ENCODE data around the gene ADAMTS8. TPM values are rescaled to one million over a fixed set of nuclear protein-coding genes. Genes with fewer than 3 reads are reported as not detected.

The ADAMTS8 gene
- total RNA-seq, 2 donors from 2014 or later = not detected

- H3K27me3 Mint-ChIP-seq = no peaks in the 10 kb centered on the region
- H3K27ac Mint-ChIP-seq = no peak overlapping the region
- no peaks in the 10 kb centered on the region for H3K9me3 Mint-ChIP-seq
- ATAC-seq (no peak), DNase-seq (ENCODE audit: low spot score) (no peak)
- H3K36me3 Mint-ChIP-seq = no peaks in the 10 kb centered on the region
- H3K4me3 Mint-ChIP-seq = no peak overlapping the region
- no peaks in the 10 kb centered on the region for H3K4me1 Mint-ChIP-seq (ENCODE audit: low read depth in 2 of 2)
Observed at GRCh38 chr11:130369713-130370112, 58.7 kb downstream of the ADAMTS8 start.

GRCh38 chr11:130369141-130369691 is 59.2 kb downstream of the ADAMTS8 start:
- H3K27ac Mint-ChIP-seq = no peak overlapping the region
- no peaks in the 10 kb centered on the region for H3K27me3 Mint-ChIP-seq
- no peak overlapping the region for H3K4me3 Mint-ChIP-seq
- H3K9me3 Mint-ChIP-seq = no peaks in the 10 kb centered on the region
- ATAC-seq (no peak), DNase-seq (ENCODE audit: low spot score) (no peak)
- no peaks in the 10 kb centered on the region for H3K4me1 Mint-ChIP-seq (ENCODE audit: low read depth in 2 of 2)
- H3K36me3 Mint-ChIP-seq = no peaks in the 10 kb centered on the region

- Mint-ChIP-seq H3K36me3 (peaks cover 27% of the 10 kb centered on the region), H3K9me3 (peaks cover 14% of the 10 kb centered on the region), H3K27ac (no peak overlapping the region), H3K4me3 (no peak overlapping the region), H3K27me3 (no peaks in the 10 kb centered on the region), H3K4me1 (ENCODE audit: low read depth in 2 of 2) (no peaks in the 10 kb centered on the region)
- ATAC-seq (no peak), DNase-seq (ENCODE audit: low spot score) (no peak)
Observed at GRCh38 chr11:130359419-130359818, 69.0 kb downstream of the ADAMTS8 start.

- Mint-ChIP-seq H3K9me3 (peaks cover 14% of the 10 kb centered on the region), H3K27ac (no peak overlapping the region), H3K4me1 (ENCODE audit: low read depth in 2 of 2) (no peaks in the 10 kb centered on the region), H3K4me3 (no peak overlapping the region), H3K27me3 (no peaks in the 10 kb centered on the region), H3K36me3 (peaks cover 37% of the 10 kb centered on the region)
- ATAC-seq (no peak), DNase-seq (ENCODE audit: low spot score) (no peak)
Observed at GRCh38 chr11:130358398-130358797, 70.0 kb downstream of the ADAMTS8 start.

Other genes starting within 250 kb of the ADAMTS8 start
- 10 to 100 TPM; 28.5 to 48.5 TPM for gene ZBTB44, start 113.7 kb downstream of the ADAMTS8 start, total RNA-seq
- gene ADAMTS15, start 20.0 kb upstream of the ADAMTS8 start, total RNA-seq = not detected

All from natural killer cell treated with Interleukin-12 subunit alpha and Interleukin-12 subunit beta and Interleukin-15 and Interleukin-18, amount 100 ng/mL, for 72 hours (primary cell).